ELR (cell line): Measurements from ENCODE around the gene UBE2E1.
A peak's percentile ranks its signal among the peaks of the same experiment; 100 is the strongest.

Experiments used
- DNase-seq: peaks from one replicate; pipeline ENCODE4 v3.0.0-alpha.2; 2015; ENCODE audit warnings: low read depth

UBE2E1 gene

GRCh38 chr3:23805633-23806533, at the start of gene UBE2E1:
TSS of gene UBE2E1 (plus strand) at chr3:23805955. CDS start at chr3:23807270, 1,315 bp downstream.
- peak; percentile 77 for DNase-seq

GRCh38 chr3:23756206-23756840, 49.4 kb upstream of the UBE2E1 start:
- DNase-seq: no peak

- DNase-seq: no peak
Observed at GRCh38 chr3:23758253-23758838, 47.4 kb upstream of the UBE2E1 start.

GRCh38 chr3:23760325-23760724, 45.4 kb upstream of the UBE2E1 start:
- peak; percentile 24 for DNase-seq

GRCh38 chr3:23760871-23761373, 44.8 kb upstream of the UBE2E1 start:
- no peak for DNase-seq

GRCh38 chr3:23761440-23761896, 44.3 kb upstream of the UBE2E1 start:
- DNase-seq: peak; percentile 63

- DNase-seq: no peak
Observed at GRCh38 chr3:23762214-23762613, 43.5 kb upstream of the UBE2E1 start.

- no peak for DNase-seq
Observed at GRCh38 chr3:23762759-23763477, 42.8 kb upstream of the UBE2E1 start.

- DNase-seq: no peak
Observed at GRCh38 chr3:23764407-23764806, 41.3 kb upstream of the UBE2E1 start.

- no peak for DNase-seq
Observed at GRCh38 chr3:23767546-23767945, 38.2 kb upstream of the UBE2E1 start.

GRCh38 chr3:23775254-23775909, 30.4 kb upstream of the UBE2E1 start:
- no peak for DNase-seq

GRCh38 chr3:23776352-23776891, 29.3 kb upstream of the UBE2E1 start:
- DNase-seq: peak; percentile 17

- no peak for DNase-seq
Observed at GRCh38 chr3:23778446-23778845, 27.3 kb upstream of the UBE2E1 start.

GRCh38 chr3:23779841-23780240, 25.9 kb upstream of the UBE2E1 start:
- DNase-seq: no peak

GRCh38 chr3:23781051-23781450, 24.7 kb upstream of the UBE2E1 start:
- DNase-seq: no peak

- no peak for DNase-seq
Observed at GRCh38 chr3:23781871-23782270, 23.9 kb upstream of the UBE2E1 start.

- no peak for DNase-seq
Observed at GRCh38 chr3:23785097-23785645, 20.6 kb upstream of the UBE2E1 start.

- DNase-seq: no peak
Observed at GRCh38 chr3:23785882-23786281, 19.9 kb upstream of the UBE2E1 start.

- no peak for DNase-seq
Observed at GRCh38 chr3:23791678-23792077, 14.1 kb upstream of the UBE2E1 start.

GRCh38 chr3:23793528-23794134, 12.1 kb upstream of the UBE2E1 start:
- DNase-seq: no peak
